Neural progenitor cell (in vitro differentiated cells): ENCODE data around the gene HELB.

Experiments
- EZH2 ChIP-seq: fragments of 200-600 bp; sonication (generic); IDR thresholded peaks from 2 replicates; pipeline ENCODE4 v1.6.1; 2017; ENCODE audit warnings: antibody characterized with exemption, mild to moderate bottlenecking, moderate library complexity
- TF ChIP-seq, protein P1 (sequence below): fragments of 200-600 bp; sonication (generic); IDR thresholded peaks from 2 replicates; pipeline ENCODE4 v1.5.1; 2017; ENCODE audit warnings: antibody characterized with exemption, mild to moderate bottlenecking

GRCh38 chr12:66351301-66351700, 49.0 kb downstream of the HELB start:
- TF ChIP-seq, protein P1, sequence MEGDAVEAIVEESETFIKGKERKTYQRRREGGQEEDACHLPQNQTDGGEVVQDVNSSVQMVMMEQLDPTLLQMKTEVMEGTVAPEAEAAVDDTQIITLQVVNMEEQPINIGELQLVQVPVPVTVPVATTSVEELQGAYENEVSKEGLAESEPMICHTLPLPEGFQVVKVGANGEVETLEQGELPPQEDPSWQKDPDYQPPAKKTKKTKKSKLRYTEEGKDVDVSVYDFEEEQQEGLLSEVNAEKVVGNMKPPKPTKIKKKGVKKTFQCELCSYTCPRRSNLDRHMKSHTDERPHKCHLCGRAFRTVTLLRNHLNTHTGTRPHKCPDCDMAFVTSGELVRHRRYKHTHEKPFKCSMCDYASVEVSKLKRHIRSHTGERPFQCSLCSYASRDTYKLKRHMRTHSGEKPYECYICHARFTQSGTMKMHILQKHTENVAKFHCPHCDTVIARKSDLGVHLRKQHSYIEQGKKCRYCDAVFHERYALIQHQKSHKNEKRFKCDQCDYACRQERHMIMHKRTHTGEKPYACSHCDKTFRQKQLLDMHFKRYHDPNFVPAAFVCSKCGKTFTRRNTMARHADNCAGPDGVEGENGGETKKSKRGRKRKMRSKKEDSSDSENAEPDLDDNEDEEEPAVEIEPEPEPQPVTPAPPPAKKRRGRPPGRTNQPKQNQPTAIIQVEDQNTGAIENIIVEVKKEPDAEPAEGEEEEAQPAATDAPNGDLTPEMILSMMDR = no peak
- no peak for TF ChIP-seq EZH2
